Measurements from ENCODE around the gene APH1B.

- TF ChIP-seq ZNF668 (CRISPR knock-in tag; IDR thresholded peaks at IDR 0.05) (no peak), E2F4 (CRISPR knock-in tag; IDR thresholded peaks at IDR 0.05; ENCODE audit: low read depth) (no peak)
Measured at GRCh38 chr15:63332367-63333124, 55.1 kb downstream of the APH1B start.
